HG02885 (cell line): ENCODE data around the gene MAD1L1.
A peak's percentile ranks its signal among the peaks of the same experiment; 100 is the strongest.

Source experiments
- ATAC-seq: cut with Tn5 transposase; IDR thresholded peaks from one replicate; pipeline ENCODE4 v1.9.1; 2021; ENCODE audit warnings: mild to moderate bottlenecking; ENCODE audit not compliant: unreplicated experiment, poor library complexity

MAD1L1 gene

DNA sequence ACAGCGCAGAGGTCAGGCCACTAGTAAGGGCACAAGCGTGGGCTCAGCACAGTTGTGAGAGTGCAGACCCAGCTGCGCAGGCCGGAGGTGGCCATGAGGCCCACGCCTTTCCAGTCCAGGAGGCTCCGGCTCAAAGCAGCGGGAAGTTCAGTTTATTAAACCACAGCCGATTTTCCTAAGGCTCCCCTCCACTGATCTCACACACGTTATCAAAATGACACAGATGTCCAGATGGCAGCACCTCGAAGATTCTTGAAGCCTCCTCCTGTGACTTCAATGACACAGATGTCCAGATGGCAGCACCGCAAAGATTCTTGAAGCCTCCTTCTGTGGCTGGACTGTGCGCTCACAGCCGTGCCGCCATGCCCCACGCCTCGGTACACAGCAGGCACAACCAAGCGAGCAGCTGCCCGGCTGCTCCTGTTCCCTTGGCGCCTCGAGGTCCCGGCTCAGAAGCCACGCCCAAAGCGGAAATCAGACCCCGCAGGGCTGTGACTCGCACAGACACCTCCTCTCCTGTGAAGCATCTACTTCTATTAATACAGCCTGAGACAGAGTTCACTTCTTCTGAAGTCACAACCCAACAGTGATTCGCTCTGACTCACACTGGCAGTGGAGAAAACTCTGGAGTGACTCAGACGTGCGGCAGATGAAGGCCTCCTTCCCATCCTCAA lies 122.7 kb downstream of the MAD1L1 start:
- no peak for ATAC-seq

DNA sequence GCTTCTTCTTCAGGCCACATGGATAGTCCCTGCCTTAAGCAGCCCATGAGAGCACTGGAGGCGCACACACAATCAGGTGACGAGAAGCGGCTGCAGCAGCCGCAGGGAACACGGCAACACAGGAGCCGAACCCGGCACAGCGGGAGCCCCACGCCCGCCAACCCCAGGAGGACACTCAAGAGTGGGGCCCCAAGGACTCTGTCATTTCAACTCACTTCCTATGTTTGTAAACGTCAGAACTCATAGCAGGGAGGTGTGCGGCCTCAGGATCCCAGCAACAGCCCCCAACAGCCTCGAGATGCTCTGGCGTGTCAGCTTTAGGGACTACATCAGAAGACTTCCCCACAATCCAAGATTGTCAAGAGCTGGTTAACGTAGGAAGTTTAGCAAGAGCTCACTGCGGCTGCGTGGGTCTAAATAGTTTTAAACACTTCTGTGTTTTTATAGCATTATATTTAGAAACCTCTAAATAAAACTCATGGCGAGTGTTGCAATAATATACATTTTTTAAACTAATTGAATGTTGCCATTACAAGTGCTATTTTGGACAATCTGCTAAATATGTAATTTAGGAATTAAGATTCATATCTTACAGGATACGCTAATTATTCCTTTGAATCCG lies 123.4 kb downstream of the MAD1L1 start:
- no peak for ATAC-seq

GRCh38 chr7:2108501-2109250 lies 124.1 kb downstream of the MAD1L1 start:
- ATAC-seq, result no peak

- ATAC-seq, result no peak
Observed at GRCh38 chr7:2108071-2108455, 124.7 kb downstream of the MAD1L1 start.

DNA sequence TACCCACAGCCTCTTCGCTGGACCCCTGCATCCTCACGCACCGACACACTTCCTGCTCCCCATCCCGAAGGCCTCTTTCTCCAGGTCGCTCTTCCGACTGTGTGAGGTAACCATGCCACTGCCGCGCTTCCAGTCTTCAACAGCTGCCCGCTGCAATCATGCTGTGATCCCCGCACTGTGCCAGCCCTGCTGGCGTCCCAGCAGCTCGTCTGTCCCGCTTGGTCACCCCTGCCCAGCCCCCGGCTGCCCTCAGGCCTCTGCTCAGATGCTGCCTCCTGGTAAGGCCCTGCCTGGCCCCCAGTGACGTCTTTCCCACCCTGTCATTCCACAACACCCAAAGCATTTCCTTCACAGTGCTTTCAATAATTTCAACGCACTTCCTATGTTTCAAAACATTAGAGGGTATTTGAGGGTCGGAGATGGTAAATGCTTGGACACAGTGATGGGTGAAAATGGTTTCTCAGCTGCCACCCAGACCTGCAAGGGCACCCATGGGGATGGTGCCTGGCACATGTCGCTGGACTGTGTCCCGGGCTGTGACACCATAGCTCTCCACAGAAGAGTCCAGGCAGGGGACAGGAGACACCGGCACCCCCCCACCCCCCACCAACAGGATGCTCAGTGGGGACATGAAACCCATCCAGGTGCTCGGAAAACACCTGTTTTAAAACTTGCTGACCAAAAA lies 125.2 kb downstream of the MAD1L1 start:
- ATAC-seq, result no peak

DNA sequence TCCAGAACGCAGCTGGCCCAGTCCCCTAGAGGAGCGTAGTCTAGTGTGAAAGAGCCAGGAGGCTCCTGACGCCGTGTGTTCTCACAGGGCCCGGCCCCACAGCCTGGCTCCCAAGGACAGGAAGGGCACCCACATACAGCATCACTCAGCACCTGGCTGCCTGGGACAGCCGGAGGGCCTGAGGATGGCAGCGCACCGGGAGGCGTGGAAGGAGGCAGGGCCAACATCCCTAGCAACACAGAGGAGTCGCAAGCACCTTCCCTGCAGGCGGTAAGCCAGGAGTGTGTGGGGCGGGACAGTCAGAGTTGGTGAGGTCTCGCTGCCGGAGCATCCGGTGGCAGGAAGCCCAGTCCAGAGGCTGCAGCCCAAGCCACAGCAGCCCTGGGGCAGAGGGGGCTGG lies 125.8 kb downstream of the MAD1L1 start:
- no peak for ATAC-seq

DNA sequence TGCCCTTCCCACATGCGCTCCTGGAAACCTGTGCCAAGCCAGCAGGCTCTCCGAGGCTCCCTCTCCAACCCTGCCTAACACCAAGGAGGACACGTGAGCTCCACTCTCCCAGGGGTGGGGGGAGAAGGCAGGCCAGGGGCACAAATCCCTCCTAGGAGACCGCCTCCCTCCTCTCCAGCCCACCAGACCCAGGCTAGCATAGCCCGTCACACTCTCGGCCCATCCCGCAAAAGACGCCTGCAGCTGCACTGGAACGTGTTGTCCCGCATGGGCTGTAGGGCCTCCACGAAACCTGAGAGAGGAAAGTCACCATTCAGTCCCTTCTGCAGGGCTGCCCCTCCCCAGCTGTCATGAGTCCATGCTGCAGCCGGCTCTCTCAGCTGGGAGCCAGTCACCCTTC lies 126.3 kb downstream of the MAD1L1 start:
- ATAC-seq, result no peak

GRCh38 chr7:2105917-2106316 lies 126.8 kb downstream of the MAD1L1 start:
- no peak for ATAC-seq

DNA sequence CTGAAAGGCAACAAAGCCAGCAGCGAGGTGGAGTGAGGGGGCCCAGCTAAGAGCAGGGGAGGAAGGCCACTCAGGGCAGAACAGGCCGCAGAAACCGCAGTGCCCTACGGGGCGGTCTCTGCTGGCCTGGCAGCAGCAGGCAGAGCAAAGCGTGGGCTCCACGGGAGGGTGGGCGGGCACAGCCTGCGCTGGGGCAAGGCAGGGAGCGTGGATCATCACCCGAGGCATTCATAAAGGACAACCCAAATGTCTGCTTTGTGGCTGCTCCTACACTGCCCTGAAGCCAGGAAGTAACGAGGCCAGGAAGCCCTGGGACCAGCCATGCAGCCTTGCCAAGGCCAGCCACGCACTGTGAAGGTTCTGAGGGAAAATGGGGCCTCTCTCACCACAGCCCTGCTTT lies 127.5 kb downstream of the MAD1L1 start:
- no peak for ATAC-seq

GRCh38 chr7:2104716-2105115 lies 128.0 kb downstream of the MAD1L1 start:
- no peak for ATAC-seq

GRCh38 chr7:2104107-2104710 lies 128.5 kb downstream of the MAD1L1 start:
- peak; percentile 73 for ATAC-seq

- no peak for ATAC-seq
Observed at GRCh38 chr7:2103071-2103898, 129.5 kb downstream of the MAD1L1 start.

GRCh38 chr7:2102375-2102723 lies 130.4 kb downstream of the MAD1L1 start:
- no peak for ATAC-seq

DNA sequence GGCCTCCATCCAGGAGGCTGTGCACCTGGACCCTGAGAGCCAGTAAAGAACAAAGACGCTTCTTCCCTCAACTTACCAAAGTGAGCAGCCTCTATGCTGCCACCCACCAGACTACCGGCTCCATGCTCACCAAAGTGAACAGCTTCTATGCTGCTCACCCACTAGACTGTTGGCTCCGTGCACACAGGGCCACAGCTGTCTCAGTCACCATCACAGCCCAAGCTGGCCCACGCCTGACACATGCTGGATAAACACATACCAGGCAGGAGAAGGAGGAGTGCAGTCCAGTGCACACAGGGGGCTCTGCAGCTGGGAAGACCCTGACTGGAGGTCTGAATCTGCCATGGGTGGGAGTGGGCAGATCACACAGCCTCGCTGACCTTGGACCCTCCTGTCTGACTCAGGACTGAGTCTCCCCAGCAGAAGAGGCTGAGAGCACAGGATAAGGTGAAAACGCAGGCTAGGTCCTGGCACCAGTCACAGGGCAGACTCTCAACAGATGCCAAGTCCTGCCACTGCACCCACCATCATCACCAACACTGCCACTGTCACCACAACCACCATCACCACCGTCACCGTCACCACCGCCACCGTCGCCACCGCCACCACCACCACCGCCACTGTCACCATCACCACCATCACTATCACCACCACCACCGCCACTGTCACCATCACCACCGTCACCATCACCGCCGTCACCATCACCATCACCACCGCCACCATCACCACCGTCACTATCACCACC lies 130.9 kb downstream of the MAD1L1 start:
- no peak for ATAC-seq

DNA sequence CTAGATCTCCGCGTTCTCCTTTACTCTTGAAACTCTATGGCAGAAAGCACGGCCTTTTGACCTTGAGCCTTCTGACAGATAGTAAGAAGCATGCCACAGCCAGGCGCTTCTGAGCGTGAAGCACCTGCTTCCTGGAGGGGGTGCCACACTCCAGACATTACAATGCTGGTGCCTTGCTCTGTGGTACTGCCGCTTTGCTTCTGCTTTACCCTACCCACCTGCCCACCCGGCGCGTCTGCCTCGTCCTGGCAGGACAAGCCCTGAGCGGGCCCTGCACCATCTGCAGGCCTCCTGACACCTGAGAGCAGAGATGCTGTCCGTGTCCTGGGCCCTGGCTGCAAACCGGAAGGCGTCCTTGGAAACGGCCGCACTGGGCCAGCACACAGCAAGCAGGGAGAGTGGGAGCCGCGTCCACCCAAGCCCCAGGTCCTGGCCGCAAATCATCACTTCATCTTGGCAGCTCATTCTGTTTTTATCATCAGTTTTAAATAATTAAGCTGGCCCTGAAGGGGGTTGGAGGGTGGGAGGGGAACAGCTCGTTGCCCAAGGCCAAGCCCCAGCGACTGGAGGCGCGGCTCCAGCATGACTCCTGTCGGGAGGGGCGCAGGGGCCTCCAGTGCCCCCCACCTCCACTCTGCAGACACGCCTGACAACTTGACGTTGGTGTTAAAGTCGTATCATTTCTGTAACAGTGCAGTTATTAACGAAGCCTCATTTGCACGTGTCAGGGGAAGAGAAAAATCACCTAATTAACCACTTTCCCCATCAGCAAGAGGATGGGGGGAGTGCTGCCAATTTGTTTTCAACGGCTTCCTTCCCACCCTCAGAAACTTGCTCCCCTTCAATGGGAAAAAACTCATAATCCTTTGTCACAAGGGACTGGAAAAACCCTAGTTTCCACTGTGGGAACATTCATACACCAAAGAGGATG lies 132.2 kb downstream of the MAD1L1 start:
- ATAC-seq, result peak; percentile 40

GRCh38 chr7:2099048-2099957 lies 133.4 kb downstream of the MAD1L1 start:
- no peak for ATAC-seq

DNA sequence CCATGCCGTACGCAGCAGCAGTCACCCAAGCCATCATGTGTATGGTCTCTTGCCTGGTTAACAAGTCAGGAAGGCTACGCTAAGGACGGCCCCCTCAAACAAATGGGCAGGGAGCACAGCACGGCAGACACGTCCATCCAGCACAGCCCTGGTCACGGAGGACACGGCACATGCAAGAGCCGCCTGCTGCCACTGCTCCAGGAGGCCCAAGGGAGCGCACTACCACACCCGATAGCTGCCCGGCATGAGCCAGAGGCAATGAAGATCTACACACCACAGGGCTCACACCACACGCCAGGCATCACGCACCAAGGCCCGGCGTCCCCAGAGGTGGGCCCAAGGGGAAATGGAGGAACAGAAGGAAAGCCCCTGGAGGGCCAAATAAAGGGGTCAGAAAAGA lies 134.2 kb downstream of the MAD1L1 start:
- no peak for ATAC-seq
